Keratinocyte (primary cell): Measurements from ENCODE around the gene CAPNS2. TPM values are rescaled to one million over a fixed set of nuclear protein-coding genes. Genes with fewer than 3 reads are reported as not detected.

Experiments
- DNase-seq: peaks from one replicate; pipeline ENCODE4 v3.0.0-alpha.2; 2011; ENCODE audit warnings: low read depth, missing footprints, low spot score
- FAIRE-seq: peaks from 2 replicates; lab custom pipeline; 2011; peaks lifted over from hg19 to GRCh38; lab: Jason Lieb, UNC
- H2AFZ ChIP-seq: 2 replicates; pipeline ENCODE4 v1.6.0; 2012; ENCODE audit warnings: low read length, control low read depth, inconsistent platforms; ENCODE audit not compliant: control insufficient read depth
- H3K27ac ChIP-seq: 2 replicates; pipeline ENCODE4 v1.5.1; 2011; ENCODE audit warnings: low read length; ENCODE audit not compliant: control insufficient read depth, insufficient read depth
- H3K27me3 ChIP-seq: 3 replicates; pipeline ENCODE4 v1.6.0; 2011; ENCODE audit warnings: low read length; ENCODE audit not compliant: control insufficient read depth, insufficient read depth; ENCODE audit errors: extremely low read depth
- H3K36me3 ChIP-seq, 2 experiments: 2 replicates in 1 of 2; 3 replicates in 1 of 2; pipeline ENCODE4 v1.5.1; 2011; ENCODE audit warnings: low read length in 2 of 2, mild to moderate bottlenecking in 1 of 2; ENCODE audit not compliant: control insufficient read depth in 2 of 2, insufficient read depth in 2 of 2; ENCODE audit errors: extremely low read depth in 1 of 2
- H3K4me1 ChIP-seq: 3 replicates; pipeline ENCODE4 v1.5.1; 2011; ENCODE audit warnings: low read length; ENCODE audit not compliant: control insufficient read depth, insufficient read depth; ENCODE audit errors: extremely low read depth
- H3K4me2 ChIP-seq: 3 replicates; pipeline ENCODE4 v1.6.0; 2011; ENCODE audit warnings: low read depth, low read length; ENCODE audit not compliant: control insufficient read depth, insufficient read depth; ENCODE audit errors: extremely low read depth
- H3K4me3 ChIP-seq, 3 experiments: fragments of 200-600 bp in 1 of 3; sonication (generic) in 1 of 3; 2 replicates in 2 of 3; 3 replicates in 1 of 3; pipeline ENCODE4 v1.5.1; 2011 to 2016; ENCODE audit warnings: low read length in 3 of 3, mild to moderate bottlenecking in 3 of 3, control low read depth in 2 of 3, inconsistent platforms in 1 of 3, low read depth in 1 of 3, mixed read lengths in 1 of 3, mixed run types in 1 of 3, moderate library complexity in 1 of 3; ENCODE audit not compliant: control insufficient read depth in 2 of 3, insufficient read depth in 2 of 3; ENCODE audit errors: extremely low read depth in 1 of 3
- H3K79me2 ChIP-seq: 2 replicates; pipeline ENCODE4 v1.6.0; 2012; ENCODE audit warnings: low read length; ENCODE audit not compliant: control insufficient read depth, insufficient read depth
- H3K9ac ChIP-seq: 3 replicates; pipeline ENCODE4 v1.6.0; 2011; ENCODE audit warnings: low read length; ENCODE audit not compliant: control insufficient read depth, insufficient read depth; ENCODE audit errors: extremely low read depth
- H3K9me1 ChIP-seq: 3 replicates; pipeline ENCODE4 v1.6.0; 2011; ENCODE audit warnings: low read length; ENCODE audit not compliant: control insufficient read depth, insufficient read depth; ENCODE audit errors: extremely low read depth
- H3K9me3 ChIP-seq: 2 replicates; pipeline ENCODE4 v1.5.1; 2012; ENCODE audit warnings: low read depth, low read length; ENCODE audit not compliant: control insufficient read depth
- H4K20me1 ChIP-seq: 3 replicates; pipeline ENCODE4 v1.6.0; 2011; ENCODE audit warnings: low read length; ENCODE audit not compliant: control insufficient read depth, insufficient read depth; ENCODE audit errors: extremely low read depth
- CTCF ChIP-seq, 3 experiments: IDR thresholded peaks in 1 of 3; conservative IDR thresholded peaks in 1 of 3; optimal IDR thresholded peaks in 1 of 3; 2 replicates in 2 of 3; 3 replicates in 1 of 3; pipeline versions ENCODE3 to v1.5.1; 2011; ENCODE audit warnings: low read length in 3 of 3, mild to moderate bottlenecking in 3 of 3, moderate library complexity in 2 of 3, control low read depth in 1 of 3, inconsistent platforms in 1 of 3; ENCODE audit not compliant: insufficient read depth in 2 of 3; ENCODE audit errors: extremely low read depth in 1 of 3
- EZH2 ChIP-seq: IDR thresholded peaks from one replicate; pipeline ENCODE4 v1.6.1; 2012; ENCODE audit warnings: inconsistent platforms, mild to moderate bottlenecking, low read length, moderate library complexity
- dilution Hi-C: fragments of 300-500 bp; cut with MboI; formaldehyde crosslinking; loops from one replicate; pipeline ENCODE4 v1.7.0; 2020; ENCODE audit warnings: low sequenced_read_pairs; ENCODE audit not compliant: extremely low pct_ligation_motif_present
- polyA plus RNA-seq, 5 experiments: library from polyadenylated mRNA; depleted of rRNA in 3 of 5; stranded (reverse) in 3 of 5; stranded (forward) in 1 of 5; unstranded in 1 of 5; fragments of >200 nt; gene quantifications; 1 replicate in 1 of 5; 2 replicates in 3 of 5; 3 replicates in 1 of 5; pipeline versions ENCODE4 v1.2.1 to v1.2.3, GENCODE V29; 2011 to 2012; ENCODE audit warnings: missing spikeins in 2 of 5, low read depth in 1 of 5, low replicate concordance in 1 of 5

CAPNS2 gene
- polyA plus RNA-seq, 1 donor (not counting 4 experiments of a cell fraction or from before 2014, with no cell fraction given): 70.5 TPM

GRCh38 chr16:55577887-55578286 is 11.4 kb downstream of the CAPNS2 start:
- DNase-seq (no peak), FAIRE-seq (no peak)
- Histone ChIP-seq H3K4me2 (no peak overlapping the region), H2AFZ (no peak overlapping the region), H4K20me1 (no peaks in the 10 kb centered on the region), H3K9me3 (no peaks in the 10 kb centered on the region), H3K27ac (no peak overlapping the region), H3K4me3 (no peak overlapping the region), H3K9ac (no peak overlapping the region), H3K4me1 (no peaks in the 10 kb centered on the region), H3K9me1 (no peaks in the 10 kb centered on the region), H3K79me2 (no peaks in the 10 kb centered on the region), H3K36me3 (peaks cover 10 to 25% of the 10 kb centered on the region in 2 experiments), H3K27me3 (no peaks in the 10 kb centered on the region)
- dilution Hi-C loops: no loop called here
- TF ChIP-seq CTCF (optimal IDR thresholded peaks at IDR 0.05 in 1 of 3, IDR thresholded peaks at IDR 0.05 in 1 of 3, conservative IDR thresholded peaks at IDR 0.05 in 1 of 3; ENCODE audit: extremely low read depth in 1 of 3, insufficient read depth in 2 of 3, low read length in 3 of 3): no peak
- TF ChIP-seq EZH2: no peak

DNA sequence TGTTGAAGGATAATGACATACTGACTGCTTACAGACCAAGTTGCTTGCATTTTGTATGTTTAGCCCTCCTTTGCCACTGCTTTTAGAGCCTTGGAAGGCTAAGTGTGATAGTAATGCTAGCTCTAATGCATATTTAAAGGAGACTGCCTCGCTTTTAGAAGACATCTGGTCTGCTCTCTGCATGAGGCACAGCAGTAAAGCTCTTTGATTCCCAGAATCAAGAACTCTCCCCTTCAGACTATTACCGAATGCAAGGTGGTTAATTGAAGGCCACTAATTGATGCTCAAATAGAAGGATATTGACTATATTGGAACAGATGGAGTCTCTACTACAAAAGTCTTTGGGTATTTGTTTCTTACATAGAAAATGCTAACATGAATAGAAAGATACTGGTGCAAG is 19.1 kb downstream of the CAPNS2 start:
- H3K27ac ChIP-seq: no peak overlapping the region
- FAIRE-seq (no peak), DNase-seq (no peak)
- peaks cover 0 to 8% of the 10 kb centered on the region in 2 experiments for H3K36me3 ChIP-seq
- H3K9me3 ChIP-seq: no peaks in the 10 kb centered on the region
- no peaks in the 10 kb centered on the region for H3K79me2 ChIP-seq
- no peaks in the 10 kb centered on the region for H3K9me1 ChIP-seq
- no peaks in the 10 kb centered on the region for H3K4me1 ChIP-seq
- H3K4me2 ChIP-seq: no peak overlapping the region
- H4K20me1 ChIP-seq: no peaks in the 10 kb centered on the region
- H3K4me3 ChIP-seq: no peak overlapping the region
- no peak overlapping the region for H3K9ac ChIP-seq
- H3K27me3 ChIP-seq: no peaks in the 10 kb centered on the region
- TF ChIP-seq CTCF (optimal IDR thresholded peaks at IDR 0.05 in 1 of 3, IDR thresholded peaks at IDR 0.05 in 1 of 3, conservative IDR thresholded peaks at IDR 0.05 in 1 of 3; ENCODE audit: extremely low read depth in 1 of 3, insufficient read depth in 2 of 3, low read length in 3 of 3): no peak
- no peak for TF ChIP-seq EZH2
- dilution Hi-C loops: no loop called here
- H2AFZ ChIP-seq: no peak overlapping the region
